Uterus (tissue), 4 donors: ENCODE measurements around the gene KMT2D. TPM values are rescaled to one million over a fixed set of nuclear protein-coding genes. Genes with fewer than 3 reads are reported as not detected.

ENCODE experiments used
- DNase-seq, 2 donors: peaks; one replicate each; pipeline ENCODE4 v3.0.0-alpha.2; 2019 to 2020
- H3K27ac ChIP-seq, 2 donors: fragments of 200-600 bp; sonication (generic); 1 replicate in 1 of 2; 2 replicates in 1 of 2; pipeline ENCODE4 v1.5.1; 2016 to 2018
- H3K27me3 ChIP-seq, 2 donors: fragments of 200-600 bp; sonication (generic); one replicate each; pipeline ENCODE4 v1.5.1; 2018 to 2019; ENCODE audit warnings: control low read depth in 1 of 2
- H3K36me3 ChIP-seq, 2 donors: fragments of 200-600 bp; sonication (generic); one replicate each; pipeline ENCODE4 v1.5.1; 2019; ENCODE audit warnings: control low read depth in 1 of 2
- H3K4me1 ChIP-seq, 2 donors: fragments of 200-600 bp; sonication (generic); one replicate each; pipeline ENCODE4 v1.5.1; 2018 to 2019; ENCODE audit warnings: control low read depth in 1 of 2
- H3K4me3 ChIP-seq, 2 donors: fragments of 200-600 bp; sonication (generic); 1 replicate in 1 of 2; 2 replicates in 1 of 2; pipeline ENCODE4 v1.5.1; 2018 to 2019; ENCODE audit warnings: mild to moderate bottlenecking in 1 of 2
- H3K9me3 ChIP-seq, 2 donors: fragments of 200-600 bp; sonication (generic); one replicate each; pipeline ENCODE4 v1.5.1; 2019; ENCODE audit warnings: control low read depth in 1 of 2
- POLR2A ChIP-seq, 2 donors: fragments of 450-650 bp; IDR thresholded peaks; one replicate each; pipeline ENCODE4 v1.6.1; 2016; ENCODE audit warnings: antibody characterized with exemption in 2 of 2, mild to moderate bottlenecking in 1 of 2, moderate library complexity in 1 of 2
- intact Hi-C: fragments of 100-400 bp; cut with DNase I; formaldehyde crosslinking; loops from one replicate; pipeline ENCODE4 v1.15.1; 2023; ENCODE audit warnings: low total_unique reads
- total RNA-seq, 4 donors: library from RNA; depleted of rRNA in 3 of 4; stranded (reverse); fragments of >200 nt in 3 of 4; gene quantifications; one replicate each; pipeline versions ENCODE4 v1.1.0 to v1.2.4, GENCODE V29; 2014 to 2023
- TF ChIP-seq, protein P1 (sequence below), 4 experiments: fragments of 200-600 bp in 2 of 4; fragments of 450-650 bp in 2 of 4; sonication (generic) in 2 of 4; IDR thresholded peaks; one replicate each; pipeline ENCODE4 v1.5.1; 2016 to 2019; ENCODE audit warnings: antibody characterized with exemption in 4 of 4, mild to moderate bottlenecking in 2 of 4, moderate library complexity in 1 of 4
- donor health status: DM: yes; HTN: yes; CAD: no.

The KMT2D gene
- total RNA-seq, 4 donors from 2014 or later: 22.3 to 138 (median 38.2) TPM

DNA sequence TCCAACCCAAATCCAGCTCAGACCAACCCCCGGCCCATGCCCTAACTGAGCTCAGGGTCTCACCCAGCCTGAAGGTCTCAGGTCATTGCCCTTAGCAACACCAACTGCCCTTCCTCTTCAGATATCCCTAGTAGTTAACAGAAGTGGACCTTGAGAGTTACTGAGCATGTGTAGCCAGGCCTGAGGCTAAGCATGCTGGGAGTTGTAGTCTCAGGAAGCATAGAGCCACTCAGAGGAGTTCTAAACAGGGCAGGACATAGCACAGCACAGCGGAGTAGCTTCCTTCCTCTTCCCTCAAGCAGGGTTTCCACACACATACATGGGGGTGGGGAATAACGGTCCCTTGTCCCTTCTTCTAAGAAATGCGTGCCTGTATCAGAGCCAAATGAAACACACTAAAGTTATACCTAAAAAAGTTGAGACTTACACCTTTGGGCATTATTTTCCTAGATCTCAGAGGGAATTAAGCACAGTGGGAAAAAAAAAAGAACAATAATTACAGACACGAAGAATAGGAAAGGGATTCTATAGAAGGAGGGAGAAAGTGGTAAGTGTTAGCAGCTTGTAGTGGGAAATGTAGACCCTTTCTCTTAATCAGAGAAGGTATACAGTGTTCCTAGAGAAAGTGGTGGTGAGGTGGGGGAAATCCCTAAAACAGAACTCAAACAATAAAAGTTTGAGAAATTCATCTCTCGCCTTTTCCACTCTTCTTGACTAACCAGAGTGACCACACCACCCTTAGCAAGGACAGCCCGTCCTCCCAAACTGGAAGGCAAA is 4.4 kb downstream of the KMT2D start:
- intact Hi-C loops: no loop called here
- DNase-seq: peak; percentile 51 to 67
- TF ChIP-seq, protein P1, sequence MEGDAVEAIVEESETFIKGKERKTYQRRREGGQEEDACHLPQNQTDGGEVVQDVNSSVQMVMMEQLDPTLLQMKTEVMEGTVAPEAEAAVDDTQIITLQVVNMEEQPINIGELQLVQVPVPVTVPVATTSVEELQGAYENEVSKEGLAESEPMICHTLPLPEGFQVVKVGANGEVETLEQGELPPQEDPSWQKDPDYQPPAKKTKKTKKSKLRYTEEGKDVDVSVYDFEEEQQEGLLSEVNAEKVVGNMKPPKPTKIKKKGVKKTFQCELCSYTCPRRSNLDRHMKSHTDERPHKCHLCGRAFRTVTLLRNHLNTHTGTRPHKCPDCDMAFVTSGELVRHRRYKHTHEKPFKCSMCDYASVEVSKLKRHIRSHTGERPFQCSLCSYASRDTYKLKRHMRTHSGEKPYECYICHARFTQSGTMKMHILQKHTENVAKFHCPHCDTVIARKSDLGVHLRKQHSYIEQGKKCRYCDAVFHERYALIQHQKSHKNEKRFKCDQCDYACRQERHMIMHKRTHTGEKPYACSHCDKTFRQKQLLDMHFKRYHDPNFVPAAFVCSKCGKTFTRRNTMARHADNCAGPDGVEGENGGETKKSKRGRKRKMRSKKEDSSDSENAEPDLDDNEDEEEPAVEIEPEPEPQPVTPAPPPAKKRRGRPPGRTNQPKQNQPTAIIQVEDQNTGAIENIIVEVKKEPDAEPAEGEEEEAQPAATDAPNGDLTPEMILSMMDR (IDR thresholded peaks at IDR 0.05): no peak
- no peak for TF ChIP-seq POLR2A (IDR thresholded peaks at IDR 0.05)
- Histone ChIP-seq H3K9me3 (no peaks in the 10 kb centered on the region), H3K36me3 (no peaks in the 10 kb centered on the region), H3K27me3 (no peaks in the 10 kb centered on the region), H3K4me1 (peaks cover 0 to 21% of the 10 kb centered on the region in 2 donors), H3K4me3 (no peak overlapping the region), H3K27ac (peak overlapping the region in 1 of 2 donors; percentile 94)

- peaks cover 0 to 21% of the 10 kb centered on the region in 2 donors for H3K4me1 ChIP-seq
- no peak overlapping the region for H3K4me3 ChIP-seq
- H3K27me3 ChIP-seq: no peaks in the 10 kb centered on the region
- DNase-seq: no peak
- TF ChIP-seq POLR2A (IDR thresholded peaks at IDR 0.05): no peak
- TF ChIP-seq, protein P1 (IDR thresholded peaks at IDR 0.05): no peak
- intact Hi-C loops: no loop called here
- no peaks in the 10 kb centered on the region for H3K9me3 ChIP-seq
- H3K36me3 ChIP-seq: no peaks in the 10 kb centered on the region
- no peak overlapping the region for H3K27ac ChIP-seq
Observed at GRCh38 chr12:49055092-49055491, 5.5 kb downstream of the KMT2D start.

GRCh38 chr12:49054524-49054923 is 6.1 kb downstream of the KMT2D start:
- TF ChIP-seq, protein P1 (IDR thresholded peaks at IDR 0.05): no peak
- no peak for TF ChIP-seq POLR2A (IDR thresholded peaks at IDR 0.05)
- H3K27me3 ChIP-seq: no peaks in the 10 kb centered on the region
- DNase-seq: no peak
- H3K4me3 ChIP-seq: no peak overlapping the region
- intact Hi-C loops: no loop called here
- H3K36me3 ChIP-seq: no peaks in the 10 kb centered on the region
- peaks cover 0 to 21% of the 10 kb centered on the region in 2 donors for H3K4me1 ChIP-seq
- no peaks in the 10 kb centered on the region for H3K9me3 ChIP-seq
- no peak overlapping the region for H3K27ac ChIP-seq

DNA sequence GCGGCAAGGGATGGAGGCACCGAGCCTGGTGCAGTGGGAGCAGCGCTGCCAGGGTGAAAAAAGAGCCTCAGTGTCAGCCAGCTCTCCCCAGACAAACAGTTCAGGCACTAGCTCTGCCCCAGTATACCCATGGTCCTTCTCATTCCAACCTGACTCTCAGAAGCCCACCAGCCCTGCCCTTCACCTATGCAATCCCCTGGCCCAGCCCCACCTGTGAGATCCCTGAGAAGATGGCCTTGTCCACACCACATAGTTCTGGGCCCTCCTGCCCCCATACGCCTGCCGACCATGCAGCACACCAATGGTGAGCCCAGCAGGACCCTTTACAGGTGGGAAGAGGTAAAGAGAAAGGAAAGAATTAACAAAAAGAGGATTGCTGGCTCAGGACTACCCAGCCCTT is 6.5 kb downstream of the KMT2D start:
- Histone ChIP-seq H3K4me1 (peaks cover 0 to 21% of the 10 kb centered on the region in 2 donors), H3K36me3 (no peaks in the 10 kb centered on the region)

More for the DNA sequence above, 6.5 kb downstream of the KMT2D start:
- Histone ChIP-seq H3K27me3 (no peaks in the 10 kb centered on the region), H3K27ac (no peak overlapping the region), H3K4me3 (no peak overlapping the region), H3K9me3 (no peaks in the 10 kb centered on the region)
- no peak for DNase-seq
- no peak for TF ChIP-seq POLR2A (IDR thresholded peaks at IDR 0.05)
- TF ChIP-seq, protein P1 (IDR thresholded peaks at IDR 0.05): no peak
- intact Hi-C loops: no loop called here
